ENCODE data around the gene CARD10. TPM values are rescaled to one million over a fixed set of nuclear protein-coding genes. Genes with fewer than 3 reads are reported as not detected.
"Not testable (repeated sequence)": the region's sequence is repeated elsewhere in the genome, so short reads cannot be mapped to it uniquely, and the experiment has no call there.

Gene CARD10
- total and polyA plus RNA-seq, 2 of the 8 experiments (the other 6 are each of a cell fraction or from before 2014, with no cell fraction given) = 13.5 to 14.4 TPM

DNA sequence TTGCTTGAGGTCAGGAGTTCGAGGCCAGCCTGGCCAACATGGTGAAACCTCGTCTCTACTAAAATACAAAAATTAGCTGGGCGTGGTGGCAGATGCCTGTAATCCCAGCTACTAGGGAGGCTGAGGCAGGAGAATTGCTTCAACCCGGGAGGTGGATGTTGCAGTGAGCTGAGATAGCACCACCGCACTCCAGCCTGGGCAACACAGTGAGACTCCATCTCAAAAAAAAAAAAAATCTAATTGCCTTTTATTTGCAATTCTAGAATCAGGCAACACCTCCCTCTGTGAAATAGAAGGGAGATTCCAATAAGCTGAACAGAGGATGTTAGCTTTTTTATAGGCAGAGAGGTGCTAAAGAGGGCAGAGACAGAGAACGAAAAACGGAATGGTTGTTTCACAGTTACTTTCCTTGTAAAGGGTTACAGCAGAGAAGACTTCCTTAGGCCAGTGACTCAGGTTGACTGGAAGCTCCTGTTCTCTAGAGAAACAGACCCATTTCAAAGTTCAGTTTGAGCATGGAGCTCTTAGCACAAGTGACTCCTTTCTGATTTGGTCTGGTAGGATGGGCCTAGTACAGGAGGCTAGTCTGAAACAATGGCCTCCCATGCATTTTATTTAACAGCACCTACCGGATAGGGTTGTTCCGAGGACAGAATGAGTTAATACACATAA lies 8.0 kb upstream of the CARD10 start:
- H3K4me3 ChIP-seq (ENCODE audit: extremely low read depth in 1 of 4, insufficient read depth in 2 of 4, low read depth in 3 of 4, low read length in 4 of 4); H2BK5ac ChIP-seq (ENCODE audit: low read depth, low read length); FAIRE-seq; H3K36me3 ChIP-seq (ENCODE audit: control insufficient read depth in 2 of 4, insufficient read depth in 4 of 4, low read length in 3 of 4); H2AFZ ChIP-seq (ENCODE audit: low read length); H3K56ac ChIP-seq (replicated peaks; ENCODE audit: insufficient read length, low read depth, low read length); H3K27me3 ChIP-seq (replicated peaks in 1 of 4; ENCODE audit: control insufficient read depth in 3 of 4, extremely low read depth in 1 of 4, insufficient read depth in 3 of 4, low read length in 3 of 4); H4K91ac ChIP-seq (replicated peaks; ENCODE audit: insufficient read length, low read length); H3K23me2 ChIP-seq (ENCODE audit: low read depth, low read length); H2AK5ac ChIP-seq (ENCODE audit: low read depth, low read length); H2BK120ac ChIP-seq (replicated peaks; ENCODE audit: low read depth, low read length); H3K79me1 ChIP-seq (ENCODE audit: low read depth, low read length); H3K14ac ChIP-seq (ENCODE audit: insufficient read length); H3K9ac ChIP-seq (replicated peaks in 1 of 4; ENCODE audit: extremely low read depth in 1 of 4, low read depth in 3 of 4, low read length in 3 of 4); H3K4ac ChIP-seq (replicated peaks; ENCODE audit: insufficient read length, low read depth, low read length); H3K18ac ChIP-seq (ENCODE audit: extremely low read depth, low read length); H4K5ac ChIP-seq (ENCODE audit: insufficient read length, low read depth, low read length); H2BK12ac ChIP-seq (ENCODE audit: low read depth, low read length); H3K9me3 ChIP-seq (ENCODE audit: insufficient read depth in 2 of 2, low read depth in 1 of 2, low read length in 1 of 2); H3K79me2 ChIP-seq (ENCODE audit: control insufficient read depth in 1 of 2, insufficient read depth in 2 of 2, low read length in 2 of 2); H3K4me1 ChIP-seq (replicated peaks in 1 of 4; ENCODE audit: control insufficient read depth in 3 of 4, insufficient read depth in 4 of 4, low read length in 3 of 4); H2BK20ac ChIP-seq (ENCODE audit: low read length); H3K23ac ChIP-seq (ENCODE audit: insufficient read length); H4K8ac ChIP-seq (ENCODE audit: extremely low read depth, insufficient read depth, low read length); H4K20me1 ChIP-seq (replicated peaks in 1 of 2; ENCODE audit: control insufficient read depth in 1 of 2, insufficient read depth in 2 of 2, low read length in 2 of 2); DNase-seq (ENCODE audit: low read depth in 1 of 2, low spot score in 2 of 2); H2BK15ac ChIP-seq (ENCODE audit: low read length); H3K4me2 ChIP-seq (ENCODE audit: insufficient read depth in 1 of 2, low read depth in 2 of 2, low read length in 2 of 2); H3K27ac ChIP-seq (ENCODE audit: low read depth, low read length): not testable (repeated sequence)
- WGBS, 2 experiments (ENCODE audit: extremely low coverage in 1 of 2, insufficient coverage in 1 of 2, insufficient read length in 1 of 2, insufficient replicate concordance in 2 of 2, low coverage in 1 of 2, low lambda C conversion rate in 2 of 2, missing lambda C conversion rate in 1 of 2) = 92% methylated on average over 9 of the region's 9 CpGs; no CpG with 5 or more reads in 1 of the 2 experiments
- ChIA-PET POLR2A (ENCODE audit: partially characterized antibody) (interaction anchor here (0.6 to 1.5 kb wide), 6 partner anchors 21 to 149 kb away, joined by 3 to 4 read pairs (median 3); no protein-coding TSS in a partner anchor), CTCF (ENCODE audit: partially characterized antibody) (interaction anchor here (0.6 to 5.7 kb wide), 9 partner anchors 12 to 81 kb away, joined by 3 to 55 read pairs (median 5); partner anchors contain the start of gene GGA1)
